Calu3 (cell line): ENCODE data around the gene CDYL. TPM values are rescaled to one million over a fixed set of nuclear protein-coding genes. Genes with fewer than 3 reads are reported as not detected.
"Not testable (repeated sequence)": the region's sequence is repeated elsewhere in the genome, so short reads cannot be mapped to it uniquely, and the experiment has no call there.

Experiments
- BruUV-seq: library from RNA; stranded (reverse); fragments of 400-500 nt; replicated peaks from 2 replicates; lab custom pipeline; 2021; lab: Mats Ljungman, UMichigan
- CTCF ChIA-PET: fragments of 300-600 bp; sonication (Branson Sonifier 250); formaldehyde crosslinking; loops from one replicate; lab custom pipeline; 2022; ENCODE audit warnings: antibody characterized with exemption; lab: Charles Lee
- DNase-seq: peaks from one replicate; pipeline ENCODE4 v3.0.0; 2022
- H3K27ac Mint-ChIP-seq: one replicate; pipeline ENCODE4 v1.8.0; 2022; ENCODE audit warnings: mixed read lengths; ENCODE audit not compliant: unreplicated experiment
- H3K27me3 Mint-ChIP-seq: one replicate; pipeline ENCODE4 v1.8.0; 2022; ENCODE audit warnings: mixed read lengths; ENCODE audit not compliant: unreplicated experiment
- H3K36me3 Mint-ChIP-seq: one replicate; pipeline ENCODE4 v1.8.0; 2022; ENCODE audit warnings: mild to moderate bottlenecking, moderate library complexity, mixed read lengths; ENCODE audit not compliant: insufficient read depth, unreplicated experiment
- H3K4me1 Mint-ChIP-seq: one replicate; pipeline ENCODE4 v1.8.0; 2022; ENCODE audit warnings: mild to moderate bottlenecking, low read depth, mixed read lengths; ENCODE audit not compliant: unreplicated experiment
- H3K4me3 Mint-ChIP-seq: one replicate; pipeline ENCODE4 v1.8.0; 2022; ENCODE audit warnings: mild to moderate bottlenecking, low read depth, moderate library complexity, mixed read lengths; ENCODE audit not compliant: unreplicated experiment
- H3K9me3 Mint-ChIP-seq: one replicate; pipeline ENCODE4 v1.8.0; 2022; ENCODE audit warnings: low read depth, mixed read lengths; ENCODE audit not compliant: unreplicated experiment
- CTCF ChIP-seq: fragments of 200-600 bp; IDR thresholded peaks from one replicate; pipeline ENCODE4 v1.8.0; 2022; ENCODE audit warnings: antibody characterized with exemption; ENCODE audit not compliant: unreplicated experiment
- intact Hi-C: fragments of 100-400 bp; cut with micrococcal nuclease; formaldehyde crosslinking; loops from one replicate; pipeline ENCODE4 v1.10.0; 2022; ENCODE audit not compliant: unreplicated experiment
- total RNA-seq: library from RNA; stranded (reverse); gene quantifications from 2 replicates; pipeline ENCODE4 v1.2.3, GENCODE V29; 2022

The CDYL gene
- total RNA-seq, 1 experiment from 2014 or later, result 48.9 TPM

- Mint-ChIP-seq H3K9me3 (no peaks in the 10 kb centered on the region), H3K36me3 (peaks cover 13% of the 10 kb centered on the region), H3K4me3 (peak within 1 kb of the TSS; percentile 91), H3K27ac (peak within 1 kb of the TSS; percentile 50), H3K4me1 (no peaks in the 10 kb centered on the region), H3K27me3 (no peaks in the 10 kb centered on the region)
- CTCF ChIA-PET, result interaction anchor here (0.6 to 0.7 kb wide), 6 partner anchors 14 to 685 kb away, joined by 3 to 6 read pairs (median 4); no protein-coding TSS in a partner anchor
- intact Hi-C loops, result no loop called here
- TF ChIP-seq CTCF, result peak; percentile 66
- DNase-seq, result peak; percentile 95
- TSS peak; percentile 41 for BruUV-seq
Measured at GRCh38 chr6:5003604-5004372, 227.6 kb downstream of the CDYL start, which contains the start of gene RPP40. RPP40 (minus strand) TSS chr6:5004037; CDS start chr6:5004002, 35 bp downstream.

- Mint-ChIP-seq H3K27me3 (no peaks in the 10 kb centered on the region), H3K4me3 (peak overlapping the region; percentile 91), H3K9me3 (no peaks in the 10 kb centered on the region), H3K27ac (peak overlapping the region; percentile 50), H3K4me1 (no peaks in the 10 kb centered on the region), H3K36me3 (peaks cover 13% of the 10 kb centered on the region)
- no peak for DNase-seq
- CTCF ChIA-PET, result no interaction called here
- intact Hi-C loops, result no loop called here
- BruUV-seq, result no TSS peak
- no peak for TF ChIP-seq CTCF
Measured at GRCh38 chr6:5004373-5005037, 228.3 kb downstream of the CDYL start.

GRCh38 chr6:5005038-5005433 is 228.8 kb downstream of the CDYL start:
- H3K4me3 Mint-ChIP-seq, intact Hi-C loops, DNase-seq, H3K4me1 Mint-ChIP-seq, CTCF ChIA-PET, H3K9me3 Mint-ChIP-seq, BruUV-seq, H3K27ac Mint-ChIP-seq, H3K27me3 Mint-ChIP-seq: not testable (repeated sequence)
- peaks cover 13% of the 10 kb centered on the region for H3K36me3 Mint-ChIP-seq

Other genes with a start within 250 kb of the CDYL start
- gene RPP40, start 227.6 kb downstream of the CDYL start, total RNA-seq, result 7.4 and 11.1 TPM in 2 replicates